SK-N-SH (cell line): ENCODE measurements around the gene ABCA10. TPM values are rescaled to one million over a fixed set of nuclear protein-coding genes. Genes with fewer than 3 reads are reported as not detected.

Experiments used
- CTCF ChIA-PET: fragments of 300-600, 350-600 bp; formaldehyde crosslinking; extraction: SDS; loops from one replicate; lab custom pipeline; 2021; lab: Yijun Ruan, JAX
- POLR2A ChIA-PET: fragments of 350-600 bp; sonication (Branson Sonifier 250); formaldehyde crosslinking; extraction: SDS; loops from one replicate; lab custom pipeline; 2020; ENCODE audit warnings: antibody characterized with exemption, inconsistent platforms; lab: Yijun Ruan, JAX
- DNase-seq: peaks from one replicate; pipeline ENCODE4 v3.0.0; 2012
- H2AFZ ChIP-seq: fragments of 200-600 bp; sonication (generic); 2 replicates; pipeline ENCODE4 v1.8.1; 2016; ENCODE audit warnings: antibody characterized with exemption, mild to moderate bottlenecking, low read depth
- H3F3A ChIP-seq: fragments of 200-600 bp; sonication (generic); replicated peaks from 2 replicates; pipeline ENCODE3; 2016; ENCODE audit warnings: antibody characterized with exemption, mild to moderate bottlenecking; ENCODE audit not compliant: insufficient read depth
- H3K27ac ChIP-seq, 2 experiments: fragments of 200-500 bp in 1 of 2; fragments of 200-600 bp in 1 of 2; sonication (Bioruptor generic) in 1 of 2; sonication (generic), shearing (Covaris generic) in 1 of 2; 2 replicates each; pipeline versions ENCODE4 v1.5.1 to v1.6.1; 2014 to 2016; ENCODE audit warnings: low read depth in 2 of 2, inconsistent platforms in 1 of 2, low read length in 1 of 2, mild to moderate bottlenecking in 1 of 2, mixed read lengths in 1 of 2
- H3K27me3 ChIP-seq: fragments of 200-600 bp; sonication (generic), shearing (Covaris generic); 2 replicates; pipeline ENCODE4 v1.6.1; 2016; ENCODE audit warnings: mixed run types; ENCODE audit not compliant: insufficient read depth
- H3K36me3 ChIP-seq, 2 experiments: fragments of 200-500 bp in 1 of 2; fragments of 200-600 bp in 1 of 2; sonication (Bioruptor generic) in 1 of 2; sonication (generic) in 1 of 2; replicated peaks in 1 of 2; 2 replicates each; pipeline versions ENCODE3 to v1.5.1; 2014 to 2016; ENCODE audit warnings: low read length in 1 of 2, mild to moderate bottlenecking in 1 of 2; ENCODE audit not compliant: insufficient read depth in 2 of 2, control insufficient read depth in 1 of 2
- H3K4me1 ChIP-seq, 2 experiments: fragments of 200-500 bp in 1 of 2; fragments of 200-600 bp in 1 of 2; sonication (Bioruptor generic) in 1 of 2; sonication (generic), shearing (Covaris generic) in 1 of 2; 2 replicates each; pipeline versions ENCODE4 v1.5.1 to v1.6.1; 2014 to 2016; ENCODE audit warnings: low read depth in 1 of 2, low read length in 1 of 2, mixed run types in 1 of 2; ENCODE audit not compliant: insufficient read depth in 2 of 2, control insufficient read depth in 1 of 2
- H3K4me2 ChIP-seq: fragments of 200-600 bp; sonication (generic), shearing (Covaris generic); 2 replicates; pipeline ENCODE4 v1.6.1; 2017; ENCODE audit warnings: mixed run types
- H3K4me3 ChIP-seq, 2 experiments: fragments of 200-500 bp in 1 of 2; fragments of 200-600 bp in 1 of 2; sonication (Bioruptor generic) in 1 of 2; sonication (generic), shearing (Covaris generic) in 1 of 2; 2 replicates each; pipeline versions ENCODE4 v1.5.1 to v1.8.1; 2014 to 2016; ENCODE audit warnings: low read depth in 2 of 2, inconsistent platforms in 1 of 2, low read length in 1 of 2, mild to moderate bottlenecking in 1 of 2, mixed read lengths in 1 of 2, moderate library complexity in 1 of 2
- H3K79me2 ChIP-seq: fragments of 200-600 bp; sonication (generic); 2 replicates; pipeline ENCODE4 v1.8.1; 2017; ENCODE audit warnings: mild to moderate bottlenecking; ENCODE audit not compliant: insufficient read depth
- H3K9ac ChIP-seq: fragments of 200-600 bp; sonication (generic); 2 replicates; pipeline ENCODE4 v1.6.1; 2017; ENCODE audit warnings: mixed run types
- H3K9me2 ChIP-seq: fragments of 200-600 bp; sonication (generic); 2 replicates; pipeline ENCODE4 v1.6.1; 2017; ENCODE audit warnings: mixed run types
- H3K9me3 ChIP-seq: fragments of 200-600 bp; sonication (generic); 2 replicates; pipeline ENCODE4 v1.6.1; 2017; ENCODE audit warnings: mixed run types, mild to moderate bottlenecking, moderate library complexity
- H4K20me1 ChIP-seq: fragments of 200-600 bp; sonication (generic); 2 replicates; pipeline ENCODE4 v1.6.1; 2017; ENCODE audit warnings: mild to moderate bottlenecking, mixed run types; ENCODE audit not compliant: insufficient read depth
- CHD2 ChIP-seq: fragments of 150-350 bp; IDR thresholded peaks from 2 replicates; pipeline ENCODE4 v1.6.1; 2018; ENCODE audit warnings: low read length; ENCODE audit not compliant: partially characterized antibody
- FOSL2 ChIP-seq: IDR thresholded peaks from 2 replicates; pipeline ENCODE4 v1.4.0; 2012; ENCODE audit warnings: low read depth, mild to moderate bottlenecking, moderate library complexity, borderline replicate concordance
- GABPA ChIP-seq: IDR thresholded peaks from 2 replicates; pipeline ENCODE4 v1.4.0; 2012; ENCODE audit warnings: low read depth, mild to moderate bottlenecking
- RAD21 ChIP-seq: IDR thresholded peaks from 2 replicates; pipeline ENCODE4 v1.6.1; 2012; ENCODE audit warnings: mild to moderate bottlenecking, low read length
- RCOR1 ChIP-seq: fragments of 150-350 bp; IDR thresholded peaks from 2 replicates; pipeline ENCODE4 v1.6.1; 2017; ENCODE audit warnings: antibody characterized with exemption, low read length
- RFX5 ChIP-seq: IDR thresholded peaks from 2 replicates; pipeline ENCODE4 v1.6.1; 2012; ENCODE audit warnings: mild to moderate bottlenecking, improper control_type of control experiment, low read length
- SMC3 ChIP-seq: IDR thresholded peaks from 2 replicates; pipeline ENCODE4 v1.6.1; 2012; ENCODE audit warnings: low read depth, low read length, improper control_type of control experiment
- YY1 ChIP-seq: IDR thresholded peaks from 2 replicates; pipeline ENCODE4 v1.4.0; 2012; ENCODE audit warnings: low read depth, mild to moderate bottlenecking
- ZBTB33 ChIP-seq: IDR thresholded peaks from 2 replicates; pipeline ENCODE4 v1.4.0; 2012; ENCODE audit warnings: low read depth, borderline replicate concordance
- WGBS: methylation state at CpG from one replicate; pipeline ENCODE4 v1.1.6; 2017; ENCODE audit warnings: low lambda C conversion rate; 5-methylcytosine and 5-hydroxymethylcytosine counted together
- polyA plus RNA-seq, 3 experiments: library from polyadenylated mRNA; depleted of rRNA; stranded (reverse); fragments of >200 nt; gene quantifications; 2 replicates each; pipeline ENCODE4 v1.2.3, GENCODE V29; 2012
- TF ChIP-seq, protein P1 (sequence below): fragments of 200-600 bp; sonication (generic); IDR thresholded peaks from 2 replicates; pipeline ENCODE4 v1.6.1; 2017; ENCODE audit warnings: antibody characterized with exemption, mild to moderate bottlenecking, moderate library complexity
- TF ChIP-seq, protein P2 (sequence below): fragments of 150-350 bp; IDR thresholded peaks from 2 replicates; pipeline ENCODE4 v1.6.1; 2016; ENCODE audit warnings: mild to moderate bottlenecking, low read depth, low read length

The ABCA10 gene
- polyA plus RNA-seq, 1 of the 3 experiments (the other 2 are of a cell fraction): 0.07 TPM

DNA sequence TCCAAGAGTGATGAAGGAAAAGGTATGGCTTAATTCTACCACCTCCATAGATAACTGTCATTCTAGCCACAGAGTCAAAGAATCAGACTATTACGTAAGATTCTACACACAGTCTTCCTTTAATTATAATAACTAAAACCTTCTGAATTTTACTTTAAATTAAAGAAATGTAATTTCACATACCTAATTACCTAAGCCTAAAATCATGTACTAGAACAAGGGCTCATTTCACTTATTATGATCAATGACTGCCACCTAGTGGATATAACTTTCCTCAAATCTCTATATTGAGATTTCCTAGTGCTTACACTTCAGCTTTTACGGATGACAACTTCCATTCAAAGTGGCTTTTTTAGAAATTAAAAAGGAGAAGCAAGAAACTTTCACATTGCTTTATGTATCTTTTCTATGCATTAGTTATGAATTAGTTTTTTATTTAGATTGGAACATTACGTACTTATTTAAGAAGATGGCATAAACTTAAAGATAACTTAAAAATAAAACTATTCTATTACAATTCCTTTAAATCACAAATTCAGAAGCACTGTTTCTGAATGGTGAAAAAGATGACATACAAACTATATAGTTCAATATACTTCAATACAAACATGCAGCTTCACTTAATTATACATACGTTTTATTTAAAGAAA lies 18.2 kb upstream of the ABCA10 start:
- Histone ChIP-seq H3K79me2 (no peaks in the 10 kb centered on the region), H3K27ac (no peak overlapping the region), H3K4me2 (no peak overlapping the region), H3K4me1 (peaks cover 0 to 4% of the 10 kb centered on the region in 2 experiments; a peak in 1 of 4 replicates), H3K4me3 (no peak overlapping the region; a peak in 1 of 4 replicates), H3K9ac (no peak overlapping the region), H3F3A (peaks cover 15% of the 10 kb centered on the region), H4K20me1 (no peaks in the 10 kb centered on the region), H2AFZ (peak overlapping the region; percentile 15; the same call in 1 of the 2 replicates), H3K27me3 (no peaks in the 10 kb centered on the region), H3K9me3 (no peaks in the 10 kb centered on the region), H3K9me2 (no peaks in the 10 kb centered on the region; the same call in 1 of the 2 replicates), H3K36me3 (peaks cover 0 to 3% of the 10 kb centered on the region in 2 experiments)
- TF ChIP-seq RCOR1 (no peak), SMC3 (peak; percentile 49), RAD21 (peak; percentile 80)
- TF ChIP-seq, protein P1, sequence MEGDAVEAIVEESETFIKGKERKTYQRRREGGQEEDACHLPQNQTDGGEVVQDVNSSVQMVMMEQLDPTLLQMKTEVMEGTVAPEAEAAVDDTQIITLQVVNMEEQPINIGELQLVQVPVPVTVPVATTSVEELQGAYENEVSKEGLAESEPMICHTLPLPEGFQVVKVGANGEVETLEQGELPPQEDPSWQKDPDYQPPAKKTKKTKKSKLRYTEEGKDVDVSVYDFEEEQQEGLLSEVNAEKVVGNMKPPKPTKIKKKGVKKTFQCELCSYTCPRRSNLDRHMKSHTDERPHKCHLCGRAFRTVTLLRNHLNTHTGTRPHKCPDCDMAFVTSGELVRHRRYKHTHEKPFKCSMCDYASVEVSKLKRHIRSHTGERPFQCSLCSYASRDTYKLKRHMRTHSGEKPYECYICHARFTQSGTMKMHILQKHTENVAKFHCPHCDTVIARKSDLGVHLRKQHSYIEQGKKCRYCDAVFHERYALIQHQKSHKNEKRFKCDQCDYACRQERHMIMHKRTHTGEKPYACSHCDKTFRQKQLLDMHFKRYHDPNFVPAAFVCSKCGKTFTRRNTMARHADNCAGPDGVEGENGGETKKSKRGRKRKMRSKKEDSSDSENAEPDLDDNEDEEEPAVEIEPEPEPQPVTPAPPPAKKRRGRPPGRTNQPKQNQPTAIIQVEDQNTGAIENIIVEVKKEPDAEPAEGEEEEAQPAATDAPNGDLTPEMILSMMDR: peak; percentile 95
- 54% methylated on average over 4 of the region's 4 CpGs for whole genome bisulfite sequencing
- peak; percentile 39 for DNase-seq
- ChIA-PET POLR2A (no interaction called here), CTCF (interaction anchor here (0.6 to 16.2 kb wide), 28 partner anchors 8 to 589 kb away, joined by 3 to 185 read pairs (median 4); no protein-coding TSS in a partner anchor)

DNA sequence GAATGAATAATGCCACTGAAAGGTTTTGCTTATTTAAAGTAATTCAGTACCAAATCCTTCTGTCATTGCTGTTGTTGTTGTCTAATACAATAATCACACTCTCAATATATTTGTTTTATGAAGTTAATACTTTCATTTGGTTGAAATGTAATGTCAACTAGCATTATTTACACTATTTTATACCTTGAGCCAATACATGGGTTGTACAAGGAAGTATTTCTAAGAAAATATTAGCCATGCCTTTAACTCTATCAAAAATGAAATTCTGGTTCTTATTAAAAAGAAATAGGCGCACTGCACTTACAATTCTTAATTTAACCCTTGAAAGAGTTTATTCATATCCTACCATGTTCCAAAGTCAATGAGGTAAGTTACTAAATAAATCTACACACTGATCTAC lies 17.6 kb upstream of the ABCA10 start:
- Histone ChIP-seq H3K27me3 (no peaks in the 10 kb centered on the region), H3K4me1 (peaks cover 0 to 4% of the 10 kb centered on the region in 2 experiments; a peak in 1 of 4 replicates), H3F3A (peaks cover 15% of the 10 kb centered on the region), H3K79me2 (no peaks in the 10 kb centered on the region)
- CTCF ChIA-PET: interaction anchor here (1.0 to 16.2 kb wide), 11 partner anchors 8 to 482 kb away, joined by 3 to 185 read pairs (median 5); no protein-coding TSS in a partner anchor
- no peak for DNase-seq
- TF ChIP-seq YY1: no peak
- no peak for TF ChIP-seq CHD2
- no peak for TF ChIP-seq RFX5
- no peak for TF ChIP-seq GABPA
- TF ChIP-seq, protein P2, sequence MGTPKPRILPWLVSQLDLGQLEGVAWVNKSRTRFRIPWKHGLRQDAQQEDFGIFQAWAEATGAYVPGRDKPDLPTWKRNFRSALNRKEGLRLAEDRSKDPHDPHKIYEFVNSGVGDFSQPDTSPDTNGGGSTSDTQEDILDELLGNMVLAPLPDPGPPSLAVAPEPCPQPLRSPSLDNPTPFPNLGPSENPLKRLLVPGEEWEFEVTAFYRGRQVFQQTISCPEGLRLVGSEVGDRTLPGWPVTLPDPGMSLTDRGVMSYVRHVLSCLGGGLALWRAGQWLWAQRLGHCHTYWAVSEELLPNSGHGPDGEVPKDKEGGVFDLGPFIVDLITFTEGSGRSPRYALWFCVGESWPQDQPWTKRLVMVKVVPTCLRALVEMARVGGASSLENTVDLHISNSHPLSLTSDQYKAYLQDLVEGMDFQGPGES: no peak
- no peak for TF ChIP-seq ZBTB33
- TF ChIP-seq FOSL2: no peak
- TF ChIP-seq, all 33 proteins: peak for 0
- Histone ChIP-seq H3K36me3 (peaks cover 0 to 3% of the 10 kb centered on the region in 2 experiments), H4K20me1 (no peaks in the 10 kb centered on the region), H3K9me2 (no peaks in the 10 kb centered on the region; the same call in 1 of the 2 replicates), H2AFZ (0 out of 2 replicates have a peak overlapping the region, but pooled peaks have one; percentile 49), H3K9ac (no peak overlapping the region), H3K4me3 (no peak overlapping the region), H3K27ac (no peak overlapping the region), H3K9me3 (no peaks in the 10 kb centered on the region), H3K4me2 (no peak overlapping the region)
- 4% methylated on average over 1 of the region's 1 CpG for WGBS
- POLR2A ChIA-PET: no interaction called here
